GM18868 (cell line): Measurements from ENCODE around the gene CMTM3.
"Not testable (repeated sequence)": the region's sequence is repeated elsewhere in the genome, so short reads cannot be mapped to it uniquely, and the experiment has no call there.

ENCODE experiments used
- ATAC-seq: cut with Tn5 transposase; IDR thresholded peaks from one replicate; pipeline ENCODE4 v1.9.1; 2021; ENCODE audit warnings: mild to moderate bottlenecking, moderate library complexity; ENCODE audit not compliant: unreplicated experiment

Gene CMTM3

DNA sequence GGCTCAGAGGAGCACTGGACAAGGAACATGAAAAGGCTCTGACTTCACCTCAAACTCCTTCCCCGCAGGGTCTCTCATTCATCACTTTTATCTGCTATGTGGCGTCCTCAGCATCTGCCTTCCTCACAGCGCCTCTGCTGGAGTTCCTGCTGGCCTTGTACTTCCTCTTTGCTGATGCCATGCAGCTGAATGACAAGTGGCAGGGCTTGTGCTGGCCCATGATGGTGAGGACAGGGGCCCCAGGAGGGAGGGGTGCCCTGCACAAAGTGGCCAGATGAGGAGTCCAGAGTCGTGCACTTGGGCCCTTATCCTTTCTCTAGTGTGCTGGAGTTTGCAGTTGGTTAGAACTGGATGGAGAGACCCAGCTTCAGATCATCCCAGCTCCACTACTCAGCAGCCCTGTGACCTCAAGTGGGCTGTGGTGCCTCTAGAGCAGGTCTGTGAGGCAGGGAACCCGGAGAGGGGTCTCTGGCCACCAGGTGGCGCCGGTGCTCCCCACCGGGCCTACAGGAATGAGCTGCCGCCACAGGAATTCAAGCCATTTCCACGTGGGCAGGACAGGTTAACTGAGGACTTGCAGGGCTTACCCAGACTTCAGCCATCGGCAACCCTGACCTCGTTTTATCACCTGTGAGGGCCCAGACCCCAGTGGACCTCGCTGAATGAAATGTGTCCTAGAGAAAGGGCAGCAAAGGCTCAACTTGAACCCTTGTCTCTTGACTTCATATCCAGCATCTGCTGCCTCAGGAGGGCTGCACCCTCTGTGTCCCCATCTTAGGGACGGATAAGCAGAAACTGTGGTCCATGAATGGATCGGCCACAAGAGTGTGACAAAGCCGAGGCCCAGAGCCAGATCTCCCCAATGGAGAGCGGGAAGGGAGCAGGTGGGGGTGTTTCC lies 4.0 kb downstream of the CMTM3 start:
- peak; percentile 37 for ATAC-seq

DNA sequence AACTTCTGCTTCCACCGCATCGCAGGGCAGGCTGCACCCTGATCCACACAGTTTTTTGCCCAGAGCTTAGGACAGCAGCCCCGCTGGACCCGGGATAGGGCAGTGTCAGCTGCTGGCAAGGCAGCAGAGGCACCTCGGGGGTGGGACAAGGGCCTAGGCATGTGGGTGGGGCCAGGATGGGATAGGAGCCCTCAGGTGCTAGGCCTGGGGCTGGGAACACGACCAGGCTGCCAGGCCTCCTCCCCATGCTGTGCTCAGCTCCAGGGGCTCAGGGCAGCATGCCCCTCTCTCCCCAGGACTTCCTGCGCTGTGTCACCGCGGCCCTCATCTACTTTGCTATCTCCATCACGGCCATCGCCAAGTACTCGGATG lies 4.6 kb downstream of the CMTM3 start:
- ATAC-seq: no peak

- no peak for ATAC-seq
These were observed 5.8 kb downstream of the CMTM3 start for GRCh38 chr16:66610111-66610820.

GRCh38 chr16:66611911-66612310 lies 7.4 kb downstream of the CMTM3 start:
- ATAC-seq: not testable (repeated sequence)

GRCh38 chr16:66612422-66612821 lies 7.9 kb downstream of the CMTM3 start:
- ATAC-seq: no peak

DNA sequence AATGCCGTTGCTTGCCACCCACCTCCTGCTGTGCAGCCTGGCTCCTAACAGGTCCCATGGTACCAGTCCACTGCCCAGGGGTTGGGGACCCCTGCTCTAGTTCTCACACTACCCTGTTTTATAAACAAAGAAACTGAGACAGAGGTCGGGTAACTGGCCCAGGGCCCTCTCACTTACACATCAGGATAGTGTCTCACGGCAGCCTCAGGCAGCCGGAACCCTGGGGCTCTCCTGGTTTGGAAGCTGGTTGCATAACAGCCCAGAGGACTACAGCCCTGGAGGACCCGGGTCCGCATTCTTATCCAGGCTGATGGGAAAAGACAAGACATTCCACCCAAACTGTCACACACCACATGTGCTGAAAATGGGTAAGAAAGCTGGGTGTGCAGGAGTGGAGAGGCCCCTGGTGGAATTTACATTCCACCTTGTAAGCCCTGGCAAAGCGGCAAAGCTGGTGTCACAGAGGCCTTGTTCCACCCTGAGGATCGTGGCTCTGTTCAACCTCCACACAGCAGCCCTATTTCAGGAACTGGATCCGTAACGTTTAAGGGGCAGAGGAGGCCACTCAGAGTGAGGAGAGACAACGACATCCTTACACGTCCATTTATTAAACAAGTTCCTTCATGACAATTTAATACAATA lies 9.8 kb downstream of the CMTM3 start:
- ATAC-seq: no peak

GRCh38 chr16:66616169-66616568 lies 11.7 kb downstream of the CMTM3 start:
- ATAC-seq: no peak

- no peak for ATAC-seq
These were observed 12.1 kb downstream of the CMTM3 start for GRCh38 chr16:66616592-66616991.

GRCh38 chr16:66617010-66617434 lies 12.5 kb downstream of the CMTM3 start:
- ATAC-seq: no peak

GRCh38 chr16:66617728-66618127 lies 13.2 kb downstream of the CMTM3 start:
- ATAC-seq: no peak

DNA sequence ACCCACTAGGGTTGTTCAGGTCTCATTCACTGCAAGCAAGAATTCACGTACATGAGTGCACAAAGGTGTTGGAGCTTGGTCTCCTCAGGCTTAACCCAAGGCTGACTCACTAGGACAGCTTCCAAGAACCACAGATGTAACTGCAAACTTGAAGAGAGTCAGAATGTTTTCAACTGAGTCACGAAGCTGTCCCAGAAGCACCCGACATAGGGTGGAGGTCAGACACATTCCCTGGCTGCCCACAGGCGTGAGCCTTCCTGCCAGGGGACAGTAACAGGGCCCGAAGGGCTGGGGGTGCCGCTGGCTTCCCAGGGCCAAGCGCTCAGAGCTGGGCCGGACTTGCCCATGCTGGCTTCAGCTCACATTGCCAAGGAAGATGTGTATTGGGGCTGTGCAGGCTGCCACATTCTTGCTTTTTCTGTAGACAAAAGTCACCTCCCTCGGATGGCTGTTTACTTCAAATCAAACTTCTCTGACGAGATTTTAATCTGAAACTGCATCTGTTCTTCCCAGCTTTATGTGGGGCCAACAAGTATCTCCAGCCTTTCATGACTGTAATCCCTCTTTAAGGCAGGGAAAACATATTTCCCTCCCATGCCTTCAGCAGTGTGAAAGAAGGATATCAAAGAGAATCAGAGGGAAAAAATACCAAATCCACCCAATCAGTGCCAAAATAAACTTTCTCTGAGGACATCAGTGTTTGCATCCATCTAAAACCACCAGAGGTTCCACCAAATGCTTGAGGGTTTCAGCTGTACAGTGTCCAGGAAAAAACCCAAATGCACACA lies 14.3 kb downstream of the CMTM3 start:
- ATAC-seq: no peak

- no peak for ATAC-seq
These were observed 15.3 kb downstream of the CMTM3 start for GRCh38 chr16:66619534-66620428.

DNA sequence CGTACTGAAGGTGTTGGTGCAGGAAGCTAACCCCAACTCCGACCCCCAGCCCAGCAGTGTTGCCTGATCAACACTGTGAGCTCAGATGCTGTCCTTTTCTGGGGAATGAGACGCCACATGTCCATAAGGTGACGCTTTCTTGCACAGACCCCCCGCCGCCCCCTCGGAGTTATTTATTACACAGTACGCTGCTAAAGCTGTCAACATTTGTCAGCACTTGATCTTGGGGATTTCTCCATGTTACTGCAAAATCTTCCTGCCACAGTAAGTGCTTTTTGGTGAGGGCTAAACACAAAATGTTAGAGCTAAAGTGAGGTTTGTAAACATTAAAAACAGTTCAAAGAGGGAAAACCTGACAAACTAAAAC lies 15.9 kb downstream of the CMTM3 start:
- ATAC-seq: no peak

GRCh38 chr16:66621973-66622372 lies 17.5 kb downstream of the CMTM3 start:
- ATAC-seq: no peak

GRCh38 chr16:66622863-66623262 lies 18.4 kb downstream of the CMTM3 start:
- no peak for ATAC-seq

DNA sequence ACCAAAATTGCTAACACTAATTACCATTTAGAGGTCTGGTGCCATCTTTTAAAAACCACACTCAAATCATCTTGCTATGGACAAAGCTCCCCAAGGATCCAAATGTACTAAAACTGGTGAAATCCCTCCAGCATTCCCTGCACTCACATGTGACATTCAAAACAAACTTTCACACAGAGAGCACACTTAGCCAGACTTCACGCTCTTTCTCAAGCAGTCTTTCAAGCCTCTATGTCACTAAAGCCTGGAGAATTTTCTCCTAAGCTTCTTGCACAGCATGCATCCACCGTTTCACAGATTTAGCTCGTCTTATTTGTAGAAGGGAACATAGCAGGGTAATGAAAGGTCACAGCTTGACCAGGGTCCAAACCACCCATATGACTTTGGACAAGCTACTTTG lies 19.3 kb downstream of the CMTM3 start:
- no peak for ATAC-seq

- not testable (repeated sequence) for ATAC-seq
These were observed 23.3 kb downstream of the CMTM3 start for GRCh38 chr16:66627611-66628378.

GRCh38 chr16:66629856-66630255 lies 25.4 kb downstream of the CMTM3 start:
- ATAC-seq: no peak

DNA sequence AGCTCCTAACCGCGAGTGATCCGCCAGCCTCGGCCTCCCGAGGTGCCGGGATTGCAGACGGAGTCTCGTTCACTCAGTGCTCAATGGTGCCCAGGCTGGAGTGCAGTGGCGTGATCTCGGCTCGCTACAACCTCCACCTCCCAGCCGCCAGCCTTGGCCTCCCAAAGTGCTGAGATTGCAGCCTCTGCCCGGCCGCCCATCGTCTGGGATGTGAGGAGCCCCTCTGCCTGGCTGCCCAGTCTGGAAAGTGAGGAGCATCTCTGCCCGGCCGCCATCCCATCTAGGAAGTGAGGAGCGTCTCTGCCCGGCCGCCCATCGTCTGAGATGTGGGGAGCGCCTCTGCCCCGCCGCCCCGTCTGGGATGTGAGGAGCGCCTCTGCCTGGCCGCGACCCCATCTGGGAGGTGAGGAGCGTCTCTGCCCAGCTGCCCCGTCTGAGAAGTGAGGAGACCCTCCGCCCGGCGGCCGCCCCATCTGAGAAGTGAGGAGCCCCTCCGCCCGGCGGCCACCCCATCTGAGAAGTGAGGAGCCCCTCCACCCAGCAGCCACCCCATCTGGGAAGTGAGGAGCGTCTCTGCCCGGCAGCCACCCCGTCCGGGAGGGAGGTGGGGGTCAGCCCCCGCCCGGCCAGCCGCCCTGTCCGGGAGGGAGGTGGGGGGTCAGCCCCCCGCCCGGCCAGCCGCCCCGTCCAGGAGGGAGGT lies 26.2 kb downstream of the CMTM3 start:
- ATAC-seq: not testable (repeated sequence)
